Measurements from ENCODE around the gene AMPH.
"Not testable (repeated sequence)": the region's sequence is repeated elsewhere in the genome, so short reads cannot be mapped to it uniquely, and the experiment has no call there.

- TF ChIP-seq CTCF (conservative IDR thresholded peaks at IDR 0.05; ENCODE audit: low read depth, low read length), result peak; percentile 49
- TF ChIP-seq RAD21 (IDR thresholded peaks at IDR 0.05; ENCODE audit: low read length), result peak; percentile 37; the same call in 1 of the 2 replicates
- TF ChIP-seq POLR2A (IDR thresholded peaks at IDR 0.05; ENCODE audit: low read depth, low read length); RCOR1 (IDR thresholded peaks at IDR 0.05; ENCODE audit: insufficient replicate concordance, low read length); BHLHE40 (IDR thresholded peaks at IDR 0.05; ENCODE audit: low read depth, low read length); RFX5 (IDR thresholded peaks at IDR 0.05; ENCODE audit: low read depth, low read length); ELK1 (IDR thresholded peaks at IDR 0.05; ENCODE audit: borderline replicate concordance, low read depth, low read length); CEBPB (IDR thresholded peaks at IDR 0.05; ENCODE audit: low read depth, low read length); FOS (IDR thresholded peaks at IDR 0.05; ENCODE audit: low read depth, low read length); NFE2L2 (IDR thresholded peaks at IDR 0.05; ENCODE audit: low read depth, low read length): not testable (repeated sequence)
- peak; percentile 24; the same call in 1 of the 2 replicates for TF ChIP-seq SMC3 (IDR thresholded peaks at IDR 0.05; ENCODE audit: low read depth, low read length)
- TF ChIP-seq, protein P1, sequence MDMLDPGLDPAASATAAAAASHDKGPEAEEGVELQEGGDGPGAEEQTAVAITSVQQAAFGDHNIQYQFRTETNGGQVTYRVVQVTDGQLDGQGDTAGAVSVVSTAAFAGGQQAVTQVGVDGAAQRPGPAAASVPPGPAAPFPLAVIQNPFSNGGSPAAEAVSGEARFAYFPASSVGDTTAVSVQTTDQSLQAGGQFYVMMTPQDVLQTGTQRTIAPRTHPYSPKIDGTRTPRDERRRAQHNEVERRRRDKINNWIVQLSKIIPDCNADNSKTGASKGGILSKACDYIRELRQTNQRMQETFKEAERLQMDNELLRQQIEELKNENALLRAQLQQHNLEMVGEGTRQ (IDR thresholded peaks at IDR 0.05; ENCODE audit: low read depth, low read length), result not testable (repeated sequence)
Measured at GRCh38 chr7:38345299-38346172, 285.6 kb downstream of the AMPH start.
